SK-N-SH treated with all-trans-retinoic acid at 6 μM for 48 hours (cell line): ENCODE results near the gene DENND2C.

Source experiments
- ATAC-seq: fragments of 200-7000 bp; cut with Tn5 transposase; 3 replicates; pipeline ENCODE4 v1.9.1; 2020; ENCODE audit warnings: mild to moderate bottlenecking, moderate library complexity
- ARNTL ChIP-seq: fragments of 450-650 bp; formaldehyde crosslinking; IDR thresholded peaks from 2 replicates; pipeline ENCODE4 v1.5.0; 2020; ENCODE audit warnings: low read depth, mild to moderate bottlenecking, moderate library complexity, borderline replicate concordance
- CSDC2 ChIP-seq: fragments of 250-450 bp; sonication (Bioruptor Pico); IDR thresholded peaks from 2 replicates; pipeline ENCODE4 v1.5.0; 2020; ENCODE audit warnings: mild to moderate bottlenecking, moderate library complexity
- ESRRG ChIP-seq: fragments of 250-450 bp; sonication (Bioruptor Pico); IDR thresholded peaks from 2 replicates; pipeline ENCODE4 v1.6.1; 2021; ENCODE audit warnings: mild to moderate bottlenecking
- GLIS3 ChIP-seq: fragments of 250-450 bp; sonication (Bioruptor Pico); IDR thresholded peaks from 2 replicates; pipeline ENCODE4 v1.5.0; 2020; ENCODE audit warnings: mild to moderate bottlenecking, moderate library complexity
- ISL1 ChIP-seq: fragments of 250-450 bp; sonication (Bioruptor Pico); IDR thresholded peaks from 2 replicates; pipeline ENCODE4 v2.1.2; 2022; ENCODE audit warnings: mild to moderate bottlenecking, moderate library complexity
- OSR1 ChIP-seq: fragments of 250-450 bp; sonication (Bioruptor Pico); IDR thresholded peaks from 2 replicates; pipeline ENCODE4 v1.8.0; 2022; ENCODE audit warnings: moderate library complexity, mild to moderate bottlenecking, inconsistent platforms
- PPARA ChIP-seq: fragments of 250-450 bp; sonication (Bioruptor Pico); IDR thresholded peaks from 2 replicates; pipeline ENCODE4 v1.5.0; 2020; ENCODE audit warnings: mild to moderate bottlenecking, borderline replicate concordance
- SNAI2 ChIP-seq: fragments of 250-450 bp; sonication (Bioruptor Pico); IDR thresholded peaks from 2 replicates; pipeline ENCODE4 v1.5.0; 2020; ENCODE audit warnings: mild to moderate bottlenecking, moderate library complexity
- TCF4 ChIP-seq: fragments of 250-450 bp; sonication (Bioruptor Pico); IDR thresholded peaks from 2 replicates; pipeline ENCODE4 v1.8.0; 2021; ENCODE audit warnings: mild to moderate bottlenecking, moderate library complexity, borderline replicate concordance
- TOX ChIP-seq: fragments of 250-450 bp; sonication (Bioruptor Pico); IDR thresholded peaks from 2 replicates; pipeline ENCODE4 v1.8.0; 2021; ENCODE audit warnings: mild to moderate bottlenecking, moderate library complexity, borderline replicate concordance
- ZFP3 ChIP-seq: fragments of 250-450 bp; sonication (Bioruptor Pico); IDR thresholded peaks from 2 replicates; pipeline ENCODE4 v1.5.0; 2020; ENCODE audit warnings: mild to moderate bottlenecking, moderate library complexity
- ZFP30 ChIP-seq: fragments of 450-650 bp; formaldehyde crosslinking; IDR thresholded peaks from 2 replicates; pipeline ENCODE4 v1.5.0; 2022; ENCODE audit warnings: mild to moderate bottlenecking, moderate library complexity
- ZNF565 ChIP-seq: fragments of 450-650 bp; formaldehyde crosslinking; conservative IDR thresholded peaks from 2 replicates; pipeline ENCODE4 v1.5.0; 2020; ENCODE audit warnings: low read depth, mild to moderate bottlenecking, moderate library complexity
- ZNF70 ChIP-seq: fragments of 450-650 bp; formaldehyde crosslinking; IDR thresholded peaks from 2 replicates; pipeline ENCODE4 v1.5.0; 2020; ENCODE audit warnings: mild to moderate bottlenecking, moderate library complexity
- ZNF8 ChIP-seq: fragments of 450-650 bp; formaldehyde crosslinking; IDR thresholded peaks from 2 replicates; pipeline ENCODE4 v1.5.0; 2020; ENCODE audit warnings: mild to moderate bottlenecking, moderate library complexity
- TF ChIP-seq, protein P1 (sequence below): fragments of 250-450 bp; sonication (Bioruptor Pico); IDR thresholded peaks from 2 replicates; pipeline ENCODE4 v1.5.0; 2020; ENCODE audit warnings: mild to moderate bottlenecking, moderate library complexity
- TF ChIP-seq, protein P2 (sequence below): fragments of 250-450 bp; sonication (Bioruptor Pico); IDR thresholded peaks from 2 replicates; pipeline ENCODE4 v1.5.1; 2021; ENCODE audit warnings: mild to moderate bottlenecking, moderate library complexity
- TF ChIP-seq, protein P3 (sequence below): fragments of 250-450 bp; sonication (Bioruptor Pico); IDR thresholded peaks from 2 replicates; pipeline ENCODE4 v1.8.0; 2021; ENCODE audit warnings: low read depth, mild to moderate bottlenecking, moderate library complexity, borderline replicate concordance
- TF ChIP-seq, protein P4 (sequence below): fragments of 250-450 bp; sonication (Bioruptor Pico); IDR thresholded peaks from 2 replicates; pipeline ENCODE4 v1.8.0; 2020; ENCODE audit warnings: mild to moderate bottlenecking, moderate library complexity, borderline replicate concordance
- TF ChIP-seq, protein P5 (sequence below): fragments of 250-450 bp; sonication (Bioruptor Pico); IDR thresholded peaks from 2 replicates; pipeline ENCODE4 v1.5.1; 2020; ENCODE audit warnings: low read depth, mild to moderate bottlenecking, moderate library complexity

Gene DENND2C

DNA sequence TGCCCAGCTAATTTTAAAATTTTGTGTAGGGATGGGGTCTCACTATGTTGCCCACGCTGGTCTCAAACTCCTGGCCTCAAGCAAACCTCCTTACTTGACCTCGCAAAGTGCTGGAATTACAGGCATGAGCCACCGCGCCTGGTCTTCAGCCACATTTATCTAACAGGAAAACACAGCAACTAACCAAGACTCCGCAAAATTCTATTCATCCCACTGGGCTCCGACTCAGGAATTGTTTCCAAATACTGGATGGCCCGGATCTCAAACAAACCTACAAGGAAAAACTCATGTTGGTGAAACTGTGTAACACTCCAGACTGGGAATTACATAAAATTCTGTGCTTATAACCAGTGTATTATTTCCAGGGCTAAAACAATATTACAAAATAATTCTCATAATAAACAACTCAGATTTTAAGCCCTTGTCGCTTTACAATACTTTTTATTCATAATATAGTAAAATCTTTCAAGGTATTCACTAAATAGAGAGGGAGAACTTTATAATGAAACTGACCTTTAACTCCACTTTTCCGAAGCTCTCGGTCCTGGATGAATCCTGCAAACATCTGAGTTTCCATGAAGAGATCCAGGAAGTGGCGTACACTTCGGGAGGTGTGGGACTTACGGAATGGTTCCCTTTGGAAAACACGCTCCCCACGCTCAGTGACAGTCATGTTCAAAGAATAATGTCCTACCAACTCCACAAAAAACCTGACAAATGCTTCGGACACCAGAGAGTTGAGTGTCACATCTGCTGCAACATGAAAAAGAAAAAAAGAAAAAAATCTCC, 82.5 kb downstream of the DENND2C start:
- no peak for ATAC-seq
- TF ChIP-seq GLIS3 (CRISPR knock-in tag) (no peak), TCF4 (CRISPR knock-in tag) (no peak), ZFP3 (CRISPR knock-in tag) (no peak), TOX (CRISPR knock-in tag) (no peak)

DNA sequence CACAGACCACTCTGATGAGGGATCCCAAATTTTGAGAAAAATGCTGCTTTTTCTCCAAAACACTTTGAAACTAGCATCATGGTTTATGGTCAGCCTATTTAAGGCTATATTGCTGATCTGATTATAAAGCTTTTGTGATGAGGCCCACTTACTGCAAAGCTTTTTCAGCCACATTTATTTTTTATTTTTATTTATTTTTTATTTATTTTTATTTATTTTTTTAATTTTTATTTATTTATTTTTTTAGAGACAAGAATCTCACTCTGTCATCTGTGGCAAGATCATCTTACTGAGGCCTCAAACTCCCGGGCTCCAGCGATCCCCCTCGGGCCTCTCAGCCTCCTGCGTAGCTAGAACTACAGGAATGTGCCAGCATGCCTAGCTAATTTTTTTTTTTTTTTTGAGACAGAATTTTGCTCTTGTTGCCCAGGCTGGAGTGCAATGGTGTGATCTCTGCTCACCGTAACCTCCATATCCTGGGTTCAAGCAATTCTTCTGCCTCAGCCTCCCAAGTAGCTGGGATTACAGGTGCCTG, 83.3 kb downstream of the DENND2C start:
- TF ChIP-seq, protein P1, sequence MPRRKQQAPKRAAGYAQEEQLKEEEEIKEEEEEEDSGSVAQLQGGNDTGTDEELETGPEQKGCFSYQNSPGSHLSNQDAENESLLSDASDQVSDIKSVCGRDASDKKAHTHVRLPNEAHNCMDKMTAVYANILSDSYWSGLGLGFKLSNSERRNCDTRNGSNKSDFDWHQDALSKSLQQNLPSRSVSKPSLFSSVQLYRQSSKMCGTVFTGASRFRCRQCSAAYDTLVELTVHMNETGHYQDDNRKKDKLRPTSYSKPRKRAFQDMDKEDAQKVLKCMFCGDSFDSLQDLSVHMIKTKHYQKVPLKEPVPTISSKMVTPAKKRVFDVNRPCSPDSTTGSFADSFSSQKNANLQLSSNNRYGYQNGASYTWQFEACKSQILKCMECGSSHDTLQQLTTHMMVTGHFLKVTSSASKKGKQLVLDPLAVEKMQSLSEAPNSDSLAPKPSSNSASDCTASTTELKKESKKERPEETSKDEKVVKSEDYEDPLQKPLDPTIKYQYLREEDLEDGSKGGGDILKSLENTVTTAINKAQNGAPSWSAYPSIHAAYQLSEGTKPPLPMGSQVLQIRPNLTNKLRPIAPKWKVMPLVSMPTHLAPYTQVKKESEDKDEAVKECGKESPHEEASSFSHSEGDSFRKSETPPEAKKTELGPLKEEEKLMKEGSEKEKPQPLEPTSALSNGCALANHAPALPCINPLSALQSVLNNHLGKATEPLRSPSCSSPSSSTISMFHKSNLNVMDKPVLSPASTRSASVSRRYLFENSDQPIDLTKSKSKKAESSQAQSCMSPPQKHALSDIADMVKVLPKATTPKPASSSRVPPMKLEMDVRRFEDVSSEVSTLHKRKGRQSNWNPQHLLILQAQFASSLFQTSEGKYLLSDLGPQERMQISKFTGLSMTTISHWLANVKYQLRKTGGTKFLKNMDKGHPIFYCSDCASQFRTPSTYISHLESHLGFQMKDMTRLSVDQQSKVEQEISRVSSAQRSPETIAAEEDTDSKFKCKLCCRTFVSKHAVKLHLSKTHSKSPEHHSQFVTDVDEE (CRISPR knock-in tag) = no peak
- TF ChIP-seq SNAI2 (CRISPR knock-in tag) = no peak
- no peak for TF ChIP-seq CSDC2 (CRISPR knock-in tag)
- TF ChIP-seq, all 23 proteins: peak for 0
- no peak for ATAC-seq

DNA sequence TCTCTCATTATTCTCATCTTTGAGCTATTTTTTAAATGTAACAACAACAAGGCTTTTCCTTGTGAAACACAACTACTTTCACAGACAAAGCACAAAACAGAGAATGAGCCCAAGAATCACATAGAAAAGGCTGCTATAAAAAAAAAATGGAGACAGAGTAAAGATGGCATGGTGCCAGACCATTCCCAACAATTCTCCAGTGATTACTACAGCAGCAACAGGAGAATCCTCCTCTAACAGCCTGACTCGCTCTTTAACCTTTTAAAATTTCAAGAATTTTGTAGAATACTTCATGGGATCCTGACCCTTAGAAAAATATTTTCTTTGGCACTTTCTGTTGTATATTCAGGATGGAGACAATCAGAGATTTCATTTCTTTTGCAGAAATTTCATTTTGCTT, 84.6 kb downstream of the DENND2C start:
- TF ChIP-seq ISL1 (CRISPR knock-in tag) = no peak
- TF ChIP-seq, protein P2, sequence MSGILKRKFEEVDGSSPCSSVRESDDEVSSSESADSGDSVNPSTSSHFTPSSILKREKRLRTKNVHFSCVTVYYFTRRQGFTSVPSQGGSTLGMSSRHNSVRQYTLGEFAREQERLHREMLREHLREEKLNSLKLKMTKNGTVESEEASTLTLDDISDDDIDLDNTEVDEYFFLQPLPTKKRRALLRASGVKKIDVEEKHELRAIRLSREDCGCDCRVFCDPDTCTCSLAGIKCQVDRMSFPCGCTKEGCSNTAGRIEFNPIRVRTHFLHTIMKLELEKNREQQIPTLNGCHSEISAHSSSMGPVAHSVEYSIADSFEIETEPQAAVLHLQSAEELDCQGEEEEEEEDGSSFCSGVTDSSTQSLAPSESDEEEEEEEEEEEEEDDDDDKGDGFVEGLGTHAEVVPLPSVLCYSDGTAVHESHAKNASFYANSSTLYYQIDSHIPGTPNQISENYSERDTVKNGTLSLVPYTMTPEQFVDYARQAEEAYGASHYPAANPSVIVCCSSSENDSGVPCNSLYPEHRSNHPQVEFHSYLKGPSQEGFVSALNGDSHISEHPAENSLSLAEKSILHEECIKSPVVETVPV (CRISPR knock-in tag) = no peak
- TF ChIP-seq PPARA = no peak
- TF ChIP-seq, protein P3, sequence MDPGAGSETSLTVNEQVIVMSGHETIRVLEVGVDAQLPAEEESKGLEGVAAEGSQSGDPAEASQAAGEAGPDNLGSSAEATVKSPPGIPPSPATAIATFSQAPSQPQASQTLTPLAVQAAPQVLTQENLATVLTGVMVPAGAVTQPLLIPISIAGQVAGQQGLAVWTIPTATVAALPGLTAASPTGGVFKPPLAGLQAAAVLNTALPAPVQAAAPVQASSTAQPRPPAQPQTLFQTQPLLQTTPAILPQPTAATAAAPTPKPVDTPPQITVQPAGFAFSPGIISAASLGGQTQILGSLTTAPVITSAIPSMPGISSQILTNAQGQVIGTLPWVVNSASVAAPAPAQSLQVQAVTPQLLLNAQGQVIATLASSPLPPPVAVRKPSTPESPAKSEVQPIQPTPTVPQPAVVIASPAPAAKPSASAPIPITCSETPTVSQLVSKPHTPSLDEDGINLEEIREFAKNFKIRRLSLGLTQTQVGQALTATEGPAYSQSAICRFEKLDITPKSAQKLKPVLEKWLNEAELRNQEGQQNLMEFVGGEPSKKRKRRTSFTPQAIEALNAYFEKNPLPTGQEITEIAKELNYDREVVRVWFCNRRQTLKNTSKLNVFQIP (CRISPR knock-in tag) = no peak
- no peak for TF ChIP-seq ESRRG (CRISPR knock-in tag)
- TF ChIP-seq, protein P4, sequence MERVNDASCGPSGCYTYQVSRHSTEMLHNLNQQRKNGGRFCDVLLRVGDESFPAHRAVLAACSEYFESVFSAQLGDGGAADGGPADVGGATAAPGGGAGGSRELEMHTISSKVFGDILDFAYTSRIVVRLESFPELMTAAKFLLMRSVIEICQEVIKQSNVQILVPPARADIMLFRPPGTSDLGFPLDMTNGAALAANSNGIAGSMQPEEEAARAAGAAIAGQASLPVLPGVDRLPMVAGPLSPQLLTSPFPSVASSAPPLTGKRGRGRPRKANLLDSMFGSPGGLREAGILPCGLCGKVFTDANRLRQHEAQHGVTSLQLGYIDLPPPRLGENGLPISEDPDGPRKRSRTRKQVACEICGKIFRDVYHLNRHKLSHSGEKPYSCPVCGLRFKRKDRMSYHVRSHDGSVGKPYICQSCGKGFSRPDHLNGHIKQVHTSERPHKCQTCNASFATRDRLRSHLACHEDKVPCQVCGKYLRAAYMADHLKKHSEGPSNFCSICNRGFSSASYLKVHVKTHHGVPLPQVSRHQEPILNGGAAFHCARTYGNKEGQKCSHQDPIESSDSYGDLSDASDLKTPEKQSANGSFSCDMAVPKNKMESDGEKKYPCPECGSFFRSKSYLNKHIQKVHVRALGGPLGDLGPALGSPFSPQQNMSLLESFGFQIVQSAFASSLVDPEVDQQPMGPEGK (CRISPR knock-in tag) = no peak
- no peak for TF ChIP-seq ARNTL (CRISPR knock-in tag)
- no peak for TF ChIP-seq ZNF565 (CRISPR knock-in tag)
- TF ChIP-seq ZFP30 (CRISPR knock-in tag) = no peak
- TF ChIP-seq SNAI2 (CRISPR knock-in tag) = no peak
- no peak for TF ChIP-seq ZNF8 (CRISPR knock-in tag)
- TF ChIP-seq, protein P1 (CRISPR knock-in tag) = no peak
- TF ChIP-seq ZFP3 (CRISPR knock-in tag) = no peak
- TF ChIP-seq, protein P5, sequence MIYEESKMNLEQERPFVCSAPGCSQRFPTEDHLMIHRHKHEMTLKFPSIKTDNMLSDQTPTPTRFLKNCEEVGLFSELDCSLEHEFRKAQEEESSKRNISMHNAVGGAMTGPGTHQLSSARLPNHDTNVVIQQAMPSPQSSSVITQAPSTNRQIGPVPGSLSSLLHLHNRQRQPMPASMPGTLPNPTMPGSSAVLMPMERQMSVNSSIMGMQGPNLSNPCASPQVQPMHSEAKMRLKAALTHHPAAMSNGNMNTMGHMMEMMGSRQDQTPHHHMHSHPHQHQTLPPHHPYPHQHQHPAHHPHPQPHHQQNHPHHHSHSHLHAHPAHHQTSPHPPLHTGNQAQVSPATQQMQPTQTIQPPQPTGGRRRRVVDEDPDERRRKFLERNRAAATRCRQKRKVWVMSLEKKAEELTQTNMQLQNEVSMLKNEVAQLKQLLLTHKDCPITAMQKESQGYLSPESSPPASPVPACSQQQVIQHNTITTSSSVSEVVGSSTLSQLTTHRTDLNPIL = no peak
- TF ChIP-seq OSR1 (CRISPR knock-in tag) = no peak
- TF ChIP-seq ZNF70 = no peak
- no peak for ATAC-seq
